GM12872 (cell line): Measurements from ENCODE around the gene TSPAN18.
A peak's percentile ranks its signal among the peaks of the same experiment; 100 is the strongest.

Experiments
- TF ChIP-seq, protein P1 (sequence below): IDR thresholded peaks from 3 replicates; pipeline ENCODE4 v1.5.1; 2011; ENCODE audit warnings: low read depth, mild to moderate bottlenecking, low read length, moderate library complexity; ENCODE audit not compliant: insufficient read depth

Gene TSPAN18

DNA sequence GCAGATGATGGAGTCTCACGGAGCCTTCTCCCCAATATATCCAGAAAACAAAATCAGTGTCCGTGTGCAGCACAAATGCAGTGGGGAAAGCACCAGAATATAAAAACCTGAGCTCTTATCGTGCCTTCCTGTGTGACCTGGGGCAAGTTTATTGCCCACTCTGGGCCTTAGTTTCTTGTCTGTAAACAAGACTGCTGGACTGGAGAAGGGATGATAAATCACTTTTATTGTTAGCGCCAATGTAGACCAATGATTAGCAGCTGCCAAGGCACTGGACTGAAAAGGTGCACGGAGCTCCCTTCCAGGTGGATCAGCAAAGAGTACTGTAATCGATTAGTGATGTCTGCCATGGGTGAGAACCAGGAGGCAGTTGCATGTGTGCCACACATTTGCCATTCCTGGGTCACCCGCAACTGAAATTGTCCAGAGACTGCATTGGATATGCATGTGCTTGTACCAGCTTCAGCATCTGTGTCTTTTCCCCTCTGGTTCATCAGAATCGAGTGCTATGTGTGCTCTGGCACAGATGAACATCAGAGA, 89.2 kb downstream of the TSPAN18 start:
- TF ChIP-seq, protein P1, sequence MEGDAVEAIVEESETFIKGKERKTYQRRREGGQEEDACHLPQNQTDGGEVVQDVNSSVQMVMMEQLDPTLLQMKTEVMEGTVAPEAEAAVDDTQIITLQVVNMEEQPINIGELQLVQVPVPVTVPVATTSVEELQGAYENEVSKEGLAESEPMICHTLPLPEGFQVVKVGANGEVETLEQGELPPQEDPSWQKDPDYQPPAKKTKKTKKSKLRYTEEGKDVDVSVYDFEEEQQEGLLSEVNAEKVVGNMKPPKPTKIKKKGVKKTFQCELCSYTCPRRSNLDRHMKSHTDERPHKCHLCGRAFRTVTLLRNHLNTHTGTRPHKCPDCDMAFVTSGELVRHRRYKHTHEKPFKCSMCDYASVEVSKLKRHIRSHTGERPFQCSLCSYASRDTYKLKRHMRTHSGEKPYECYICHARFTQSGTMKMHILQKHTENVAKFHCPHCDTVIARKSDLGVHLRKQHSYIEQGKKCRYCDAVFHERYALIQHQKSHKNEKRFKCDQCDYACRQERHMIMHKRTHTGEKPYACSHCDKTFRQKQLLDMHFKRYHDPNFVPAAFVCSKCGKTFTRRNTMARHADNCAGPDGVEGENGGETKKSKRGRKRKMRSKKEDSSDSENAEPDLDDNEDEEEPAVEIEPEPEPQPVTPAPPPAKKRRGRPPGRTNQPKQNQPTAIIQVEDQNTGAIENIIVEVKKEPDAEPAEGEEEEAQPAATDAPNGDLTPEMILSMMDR, result no peak

DNA sequence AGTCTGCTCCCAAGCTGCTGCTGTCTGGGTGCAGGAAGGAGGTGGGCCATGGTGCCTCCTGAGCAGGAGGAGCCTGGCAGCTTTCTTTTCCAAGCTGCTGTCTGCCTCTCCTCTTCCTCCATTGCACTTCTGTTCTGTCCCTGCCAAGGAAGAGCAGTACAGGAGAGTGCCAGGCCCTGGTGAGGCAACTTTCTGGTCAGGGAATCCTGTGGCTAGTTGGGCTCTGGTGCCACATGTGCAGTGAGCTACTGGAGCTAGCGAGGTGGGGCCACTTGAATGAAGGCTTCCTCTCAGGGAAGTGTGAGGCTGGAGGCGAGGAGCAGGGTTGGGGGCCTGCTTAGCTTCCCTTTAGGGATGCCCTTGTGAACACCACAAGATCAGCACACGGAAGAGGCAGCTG, 90.0 kb downstream of the TSPAN18 start:
- TF ChIP-seq, protein P1, result no peak

- TF ChIP-seq, protein P1, result no peak
Observed at GRCh38 chr11:44817207-44817949, 90.6 kb downstream of the TSPAN18 start.

DNA sequence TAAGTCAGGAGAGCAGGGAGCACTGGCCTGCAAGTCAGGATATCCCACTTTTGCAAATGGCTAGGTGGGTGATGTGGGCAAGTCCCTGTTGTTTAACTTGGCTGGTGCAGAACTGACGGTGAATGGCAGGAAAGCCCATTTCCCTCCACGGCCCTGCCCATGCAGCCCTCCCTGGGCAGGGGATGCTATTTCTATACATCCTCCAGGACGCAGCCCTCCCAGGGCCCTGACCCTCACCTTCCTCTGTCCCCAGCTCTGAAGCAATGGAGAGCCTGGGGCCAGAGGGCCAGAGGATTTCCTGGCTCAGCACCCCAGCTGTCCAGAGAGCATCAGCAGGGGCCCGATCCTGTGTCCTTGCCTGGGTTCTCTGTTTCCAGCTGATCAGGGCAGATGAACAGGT, 91.3 kb downstream of the TSPAN18 start:
- TF ChIP-seq, protein P1, result no peak

DNA sequence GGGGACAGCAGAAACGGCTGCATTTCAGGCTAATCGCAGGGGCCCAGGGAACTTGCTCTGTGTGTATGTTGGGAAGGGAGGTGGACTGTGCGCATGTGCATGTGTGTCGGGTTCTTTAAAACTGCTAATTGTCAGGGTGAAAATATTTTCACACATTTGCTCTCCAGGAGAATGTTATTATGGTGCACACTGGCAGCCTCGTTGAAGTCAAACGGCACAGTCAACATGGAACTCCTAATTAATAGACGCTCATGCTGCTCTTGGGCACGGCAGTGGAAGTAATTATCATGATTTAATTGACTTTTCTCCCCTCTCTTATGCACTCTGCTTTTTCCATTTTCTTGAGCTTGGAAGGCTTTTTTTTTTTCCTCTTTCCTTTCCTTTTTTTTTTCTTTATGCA, 92.6 kb downstream of the TSPAN18 start:
- TF ChIP-seq, protein P1, result no peak

- TF ChIP-seq, protein P1, result no peak
Observed at GRCh38 chr11:44822369-44822768, 95.6 kb downstream of the TSPAN18 start.

- TF ChIP-seq, protein P1, result peak; percentile 43; the same call in 2 of the 3 replicates
Observed at GRCh38 chr11:44823006-44823405, 96.2 kb downstream of the TSPAN18 start.
